GM18909 (cell line): ENCODE data around the gene HMOX1.

ENCODE experiments used
- ATAC-seq: cut with Tn5 transposase; IDR thresholded peaks from one replicate; pipeline ENCODE4 v1.9.1; 2021; ENCODE audit warnings: mild to moderate bottlenecking; ENCODE audit not compliant: unreplicated experiment, poor library complexity

HMOX1 gene, protein sequence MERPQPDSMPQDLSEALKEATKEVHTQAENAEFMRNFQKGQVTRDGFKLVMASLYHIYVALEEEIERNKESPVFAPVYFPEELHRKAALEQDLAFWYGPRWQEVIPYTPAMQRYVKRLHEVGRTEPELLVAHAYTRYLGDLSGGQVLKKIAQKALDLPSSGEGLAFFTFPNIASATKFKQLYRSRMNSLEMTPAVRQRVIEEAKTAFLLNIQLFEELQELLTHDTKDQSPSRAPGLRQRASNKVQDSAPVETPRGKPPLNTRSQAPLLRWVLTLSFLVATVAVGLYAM

DNA sequence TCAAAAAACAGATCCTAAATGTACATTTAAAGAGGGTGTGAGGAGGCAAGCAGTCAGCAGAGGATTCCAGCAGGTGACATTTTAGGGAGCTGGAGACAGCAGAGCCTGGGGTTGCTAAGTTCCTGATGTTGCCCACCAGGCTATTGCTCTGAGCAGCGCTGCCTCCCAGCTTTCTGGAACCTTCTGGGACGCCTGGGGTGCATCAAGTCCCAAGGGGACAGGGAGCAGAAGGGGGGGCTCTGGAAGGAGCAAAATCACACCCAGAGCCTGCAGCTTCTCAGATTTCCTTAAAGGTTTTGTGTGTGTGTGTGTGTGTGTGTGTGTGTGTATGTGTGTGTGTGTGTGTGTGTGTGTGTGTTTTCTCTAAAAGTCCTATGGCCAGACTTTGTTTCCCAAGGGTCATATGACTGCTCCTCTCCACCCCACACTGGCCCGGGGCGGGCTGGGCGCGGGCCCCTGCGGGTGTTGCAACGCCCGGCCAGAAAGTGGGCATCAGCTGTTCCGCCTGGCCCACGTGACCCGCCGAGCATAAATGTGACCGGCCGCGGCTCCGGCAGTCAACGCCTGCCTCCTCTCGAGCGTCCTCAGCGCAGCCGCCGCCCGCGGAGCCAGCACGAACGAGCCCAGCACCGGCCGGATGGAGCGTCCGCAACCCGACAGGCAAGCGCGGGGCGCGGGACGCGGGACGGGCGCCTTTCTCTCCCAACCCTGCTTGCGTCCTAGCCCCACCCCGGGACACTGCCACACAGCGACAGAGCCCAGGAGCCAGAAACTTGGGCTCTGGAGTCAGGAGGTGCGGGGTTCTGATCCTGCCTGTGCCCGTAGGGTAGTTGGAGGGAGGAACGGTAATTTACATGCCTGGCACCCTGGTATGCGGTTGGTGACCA, at the start of gene HMOX1:
TSS of gene HMOX1 (plus strand) at position 560 of the 887 bp plus-strand sequence. CDS start at position 638, 78 bp downstream.
- peak; percentile 59 for ATAC-seq

DNA sequence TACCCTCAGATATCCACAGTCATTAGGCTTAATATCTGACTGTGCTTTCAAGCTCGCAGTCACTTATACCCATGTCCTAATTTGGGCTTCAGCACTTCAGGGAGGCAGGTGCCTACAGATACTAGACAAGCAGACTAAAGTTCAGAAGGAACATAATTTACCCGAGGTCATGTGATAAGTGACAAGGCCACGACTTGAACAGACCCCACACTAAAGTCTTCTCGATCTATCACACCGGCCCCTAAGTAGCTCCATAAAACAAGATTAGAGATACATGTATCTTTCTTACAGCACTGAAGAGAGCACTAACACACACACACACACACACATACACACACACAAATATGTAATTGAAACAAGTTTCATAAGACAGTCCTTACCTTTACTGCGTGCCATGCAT, 48.6 kb upstream of the HMOX1 start:
- ATAC-seq: no peak

DNA sequence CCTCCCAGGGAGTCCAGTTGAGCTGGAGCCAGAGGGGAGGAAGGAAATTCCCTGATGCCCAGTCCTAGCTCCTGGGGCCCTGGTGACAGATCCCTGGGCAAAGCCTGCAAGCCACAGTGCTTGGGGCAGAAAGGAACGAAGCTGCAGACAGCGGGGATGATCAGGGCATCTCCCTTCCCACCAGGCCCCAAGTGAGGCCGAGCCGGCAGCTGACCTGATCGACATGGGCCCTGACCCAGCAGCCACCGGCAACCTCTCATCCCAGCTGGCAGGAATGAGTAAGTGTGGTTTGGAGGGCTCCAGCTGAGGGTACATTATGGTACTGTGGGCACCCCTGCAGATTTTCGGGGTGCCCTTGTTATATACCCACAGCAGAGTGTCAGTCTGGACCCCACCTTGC, 47.7 kb upstream of the HMOX1 start:
- no peak for ATAC-seq

DNA sequence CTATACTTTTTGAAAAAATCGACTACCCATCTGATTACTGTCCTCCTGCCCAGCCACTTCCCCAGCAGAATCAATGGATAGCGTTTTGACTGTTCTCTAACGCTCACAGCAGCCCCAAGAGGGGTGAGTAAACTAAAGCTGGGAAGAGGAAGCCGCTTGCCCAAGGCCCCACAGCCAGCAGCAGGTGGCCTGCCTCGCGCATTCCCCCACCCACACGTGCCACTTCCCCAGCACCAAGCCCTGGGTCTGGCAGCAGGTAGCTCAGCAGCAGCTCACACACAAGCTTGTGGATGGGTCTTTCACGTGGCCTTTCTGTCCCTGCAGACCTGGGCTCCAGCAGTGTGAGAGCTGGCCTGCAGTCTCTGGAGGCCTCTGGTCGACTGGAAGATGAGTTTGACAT, 46.9 kb upstream of the HMOX1 start:
- no peak for ATAC-seq

DNA sequence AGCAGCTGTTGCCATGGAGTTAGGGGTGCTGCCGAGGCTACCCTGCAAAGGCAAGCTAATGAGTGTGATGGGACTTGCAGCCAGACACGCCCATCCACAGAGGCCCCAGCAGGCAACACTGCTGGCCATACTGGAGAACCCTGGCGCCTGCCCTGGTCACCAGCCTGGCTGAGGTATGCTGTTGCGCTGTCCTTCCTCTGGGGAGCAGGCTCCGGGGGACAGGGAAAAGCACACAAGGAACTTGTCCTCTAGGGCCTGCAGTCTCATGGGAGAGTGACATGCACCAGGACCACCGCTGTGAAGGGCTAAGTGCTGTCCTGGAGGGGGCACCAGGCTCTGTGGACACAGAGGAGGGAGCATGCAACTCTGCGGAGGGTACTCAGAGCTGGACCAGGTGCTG, 45.4 kb upstream of the HMOX1 start:
- no peak for ATAC-seq

DNA sequence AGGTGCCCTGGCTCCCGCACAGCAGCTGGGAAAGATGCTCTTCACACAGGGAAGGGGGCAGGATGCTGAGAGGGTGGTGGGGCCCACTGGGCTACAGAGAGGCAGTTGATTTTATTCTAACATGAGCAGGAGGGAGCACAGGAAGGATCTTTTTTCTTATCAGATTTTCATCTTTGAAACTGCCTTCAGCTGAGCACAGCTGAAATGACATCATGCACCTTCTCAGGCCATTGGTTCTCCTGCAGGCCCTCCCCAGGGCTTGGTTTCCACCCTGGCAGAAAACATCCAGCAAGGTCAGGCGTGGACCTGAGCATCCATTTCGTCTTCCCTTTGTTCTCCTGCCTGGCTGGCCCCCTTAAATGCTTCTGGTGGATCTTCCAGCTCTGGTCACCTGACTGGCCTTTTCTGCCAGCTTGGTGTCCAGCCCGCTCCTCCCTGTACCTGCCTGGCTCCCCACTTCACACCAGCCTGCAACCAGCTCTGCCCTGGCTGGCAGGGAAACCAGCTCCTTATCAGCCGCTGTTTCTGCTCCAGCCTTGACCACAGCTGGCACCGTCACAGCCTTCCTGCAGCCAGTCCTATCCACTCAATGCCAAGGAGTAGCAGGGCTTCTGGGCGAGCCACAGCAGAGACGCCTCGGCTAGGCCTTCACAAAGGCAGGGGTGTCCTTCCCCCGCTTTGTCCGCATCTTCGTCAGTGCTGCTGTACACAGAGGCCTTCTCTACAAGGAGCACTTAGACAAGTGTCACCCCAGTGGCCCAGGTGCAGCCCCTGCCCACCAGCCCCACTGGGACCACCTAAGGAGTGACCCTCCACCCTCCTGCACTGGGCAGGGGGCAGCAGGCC, 44.7 kb upstream of the HMOX1 start:
- no peak for ATAC-seq

DNA sequence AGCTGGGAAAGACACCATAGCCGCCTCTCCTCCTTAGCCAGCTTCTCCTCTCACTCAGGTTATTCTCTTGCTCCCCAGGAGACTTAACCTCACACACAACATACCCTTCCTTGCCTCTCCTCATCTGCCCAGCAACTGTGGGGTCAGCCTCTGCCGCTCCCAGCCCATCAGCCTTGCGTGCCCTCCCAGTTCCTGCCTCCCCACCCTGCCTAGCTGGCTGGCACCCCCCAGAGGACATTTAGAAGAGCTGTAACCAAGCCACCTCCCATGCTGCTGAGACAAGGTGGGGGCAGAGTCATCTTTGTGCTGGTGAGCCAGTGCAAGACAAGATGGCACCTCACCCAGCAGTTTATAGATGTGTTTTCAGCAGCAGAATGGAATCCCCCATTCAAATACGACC, 43.0 kb upstream of the HMOX1 start:
- ATAC-seq: no peak

DNA sequence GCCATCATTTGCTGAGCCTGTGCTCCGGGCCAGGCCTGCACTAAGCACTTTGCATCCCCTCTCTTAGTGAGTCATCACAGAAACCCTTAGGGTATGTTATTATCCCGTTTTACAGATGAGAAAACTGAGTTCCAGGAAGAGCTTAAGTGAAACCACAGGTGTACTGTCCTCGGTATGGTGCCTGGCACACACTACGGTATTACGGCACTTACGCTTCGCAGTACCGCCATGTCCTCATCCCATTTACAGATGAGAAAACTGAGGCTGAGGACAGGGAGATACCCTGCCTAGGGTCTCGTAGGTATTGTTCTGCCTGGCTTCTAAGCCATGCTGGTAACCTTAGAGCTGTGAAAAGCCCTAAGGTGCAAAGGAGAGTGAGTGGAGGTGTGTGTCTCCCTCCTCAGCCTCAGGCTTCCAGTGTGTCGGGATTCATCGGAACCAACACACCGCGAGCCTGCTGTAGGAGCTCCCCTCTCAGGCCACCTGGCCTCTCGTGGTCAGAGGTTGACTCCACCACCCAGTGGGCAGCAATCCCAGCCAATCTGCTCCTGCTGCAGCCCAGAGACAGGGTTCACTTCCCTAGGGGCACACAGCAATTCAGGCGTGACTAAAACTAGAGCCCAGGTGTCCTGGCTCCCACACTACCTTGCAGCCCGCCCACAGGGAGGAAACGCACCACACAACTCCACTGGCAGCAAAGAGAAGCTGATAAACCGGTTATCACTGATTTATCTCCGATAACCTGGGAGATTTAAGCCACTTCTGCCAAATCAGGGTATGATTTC, 39.6 kb upstream of the HMOX1 start:
- no peak for ATAC-seq

DNA sequence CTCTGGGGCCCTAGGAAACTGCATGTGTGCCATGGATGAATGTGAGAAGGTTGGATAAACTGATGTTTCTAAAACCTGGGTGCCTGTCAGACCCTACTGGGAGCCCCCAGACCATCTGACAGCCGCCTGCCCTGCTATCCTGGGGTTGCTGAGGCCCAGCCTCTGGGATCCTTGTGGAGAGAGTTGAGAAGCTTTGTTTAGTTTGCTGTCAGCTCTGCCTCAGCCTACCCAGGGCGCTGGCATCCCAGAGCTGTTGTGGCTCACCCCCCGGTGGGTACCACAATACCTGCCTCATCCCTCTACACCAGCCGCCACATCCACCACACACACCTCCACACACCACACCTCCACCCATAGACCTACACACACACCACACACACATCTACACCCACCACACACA, 38.5 kb upstream of the HMOX1 start:
- ATAC-seq: no peak

DNA sequence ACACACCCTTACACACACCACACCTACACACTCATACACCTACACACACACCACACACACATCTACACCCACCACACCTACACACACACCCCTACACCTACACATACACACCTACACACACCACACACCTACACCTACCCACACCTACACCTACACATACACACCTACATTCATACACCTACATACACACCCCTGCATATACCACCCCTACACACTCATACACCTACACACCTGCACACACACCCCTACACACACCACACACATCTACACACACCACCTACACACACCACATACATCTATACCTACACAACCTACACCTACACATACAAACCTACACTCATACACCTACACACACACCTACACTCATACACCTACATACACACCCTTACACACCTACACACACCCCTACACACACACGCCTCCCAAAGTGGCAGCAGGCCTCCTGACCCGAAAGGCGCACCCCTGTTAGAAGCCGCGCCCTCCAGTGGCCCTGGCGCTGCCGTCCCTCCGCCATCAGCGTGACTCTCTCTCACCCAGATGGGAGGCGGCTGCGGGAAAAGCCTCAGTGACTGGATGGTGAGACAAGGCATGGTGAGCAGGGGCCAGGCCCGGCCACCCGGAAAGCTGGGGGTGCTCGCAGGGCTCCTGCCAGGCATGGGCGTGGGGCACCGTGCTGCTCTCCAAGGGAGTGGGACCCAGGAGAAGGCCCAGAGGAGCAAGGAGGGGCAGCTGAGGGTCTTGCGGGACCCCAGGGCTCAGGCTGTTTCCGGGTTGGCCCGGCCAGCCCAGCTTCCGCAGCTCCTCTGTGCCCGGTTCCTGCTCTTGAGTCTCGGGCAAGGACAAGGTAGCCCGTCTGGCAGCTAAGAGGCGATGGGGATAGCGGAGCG, 37.0 kb upstream of the HMOX1 start:
- ATAC-seq: no peak

DNA sequence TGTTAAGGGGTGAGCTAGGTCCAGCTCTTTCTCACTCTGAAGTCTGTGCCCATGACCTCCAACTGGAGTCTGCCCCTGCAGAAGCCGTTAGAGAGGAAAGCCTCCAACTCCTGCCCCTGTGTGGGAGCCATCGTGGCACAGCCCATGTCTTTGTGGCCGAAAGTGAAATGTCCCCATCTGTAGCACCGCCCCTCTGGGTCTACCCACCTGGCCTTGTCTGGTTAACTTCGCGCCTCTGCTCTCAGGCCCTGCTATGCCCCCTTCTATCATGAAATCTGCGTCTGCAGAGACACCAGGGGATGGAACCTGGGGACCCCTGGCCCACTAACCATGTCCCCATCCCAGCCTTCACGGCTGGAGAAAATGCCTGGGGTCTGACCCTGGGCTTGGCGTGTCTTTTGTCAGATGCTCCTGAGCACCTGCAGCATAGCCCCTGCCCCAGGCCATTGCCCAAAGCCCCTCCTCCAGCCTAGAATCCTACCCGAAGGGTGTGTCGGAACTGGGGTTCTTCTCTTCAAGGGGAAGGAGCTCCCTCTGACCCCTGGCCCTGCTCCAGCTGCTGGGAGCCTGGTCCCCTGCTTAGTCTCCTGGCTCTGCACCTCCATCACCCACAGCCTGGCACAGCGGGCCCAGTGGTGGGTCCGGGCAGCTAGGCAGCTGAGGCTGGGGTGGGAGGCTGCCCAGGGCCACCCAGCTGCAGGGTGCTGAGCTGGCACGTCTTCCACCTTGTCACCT, 35.8 kb upstream of the HMOX1 start:
- peak; percentile 58 for ATAC-seq

DNA sequence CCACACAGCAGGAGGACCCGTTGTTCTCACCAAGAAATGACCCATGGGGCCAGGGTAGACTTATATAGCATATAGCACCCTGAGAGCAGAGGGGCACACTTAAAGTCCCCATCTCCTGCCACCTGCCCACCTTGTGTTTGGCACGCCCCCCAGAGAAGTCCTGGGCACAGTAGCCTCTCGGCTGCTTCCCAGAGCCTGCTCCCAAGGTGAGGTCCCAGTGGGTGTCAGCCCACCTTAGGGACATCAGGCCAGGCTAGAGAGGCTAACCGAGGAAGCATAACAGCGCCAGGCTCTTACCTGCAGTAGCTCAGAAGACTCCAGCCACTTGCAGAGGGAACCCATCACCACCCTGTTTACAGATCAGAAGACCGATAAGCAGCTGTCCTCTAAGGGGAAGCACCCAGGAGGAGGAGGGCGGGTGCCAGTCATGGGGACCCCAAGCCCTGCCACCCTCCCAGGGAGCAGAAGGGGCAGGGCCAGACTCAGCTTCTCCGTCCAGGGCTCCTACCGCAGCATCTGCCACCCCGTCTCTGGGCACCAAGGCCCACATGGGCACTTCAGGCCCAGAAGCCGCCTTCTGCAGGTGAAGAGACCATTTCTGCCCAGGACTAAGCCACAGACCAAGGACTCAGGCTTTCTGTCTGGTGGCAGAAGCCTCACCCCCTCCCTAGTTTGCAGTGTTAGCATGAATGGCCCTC, 34.9 kb upstream of the HMOX1 start:
- no peak for ATAC-seq

DNA sequence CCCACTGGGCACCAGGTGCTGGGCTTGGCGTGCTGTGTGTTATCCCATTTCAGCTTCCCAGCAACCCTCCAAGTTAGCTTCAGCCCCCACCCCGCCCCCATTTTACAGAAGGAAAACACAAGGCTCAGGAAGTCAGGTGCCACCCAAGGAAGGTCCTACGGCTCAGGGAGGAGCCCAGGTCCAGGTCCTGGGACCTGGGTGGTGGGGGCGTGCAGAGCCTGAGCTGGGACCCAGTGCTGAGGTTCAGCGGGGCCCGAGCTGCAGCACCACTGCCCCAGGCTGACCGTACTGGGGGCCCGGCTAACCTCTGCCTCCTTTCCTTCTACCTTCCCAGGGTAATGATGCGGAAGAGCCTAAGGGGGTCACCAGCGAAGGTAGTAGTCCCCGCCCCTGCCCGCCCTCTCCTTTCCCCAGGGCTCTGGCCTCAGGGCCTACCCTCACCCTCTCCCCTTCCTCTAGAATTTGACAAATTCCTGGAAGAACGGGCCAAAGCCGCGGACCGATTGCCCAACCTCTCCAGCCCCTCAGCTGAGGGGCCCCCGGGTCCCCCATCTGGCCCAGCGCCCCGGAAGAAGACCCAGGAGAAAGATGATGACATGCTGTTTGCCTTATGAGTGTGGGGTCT, 34.2 kb upstream of the HMOX1 start:
- no peak for ATAC-seq

DNA sequence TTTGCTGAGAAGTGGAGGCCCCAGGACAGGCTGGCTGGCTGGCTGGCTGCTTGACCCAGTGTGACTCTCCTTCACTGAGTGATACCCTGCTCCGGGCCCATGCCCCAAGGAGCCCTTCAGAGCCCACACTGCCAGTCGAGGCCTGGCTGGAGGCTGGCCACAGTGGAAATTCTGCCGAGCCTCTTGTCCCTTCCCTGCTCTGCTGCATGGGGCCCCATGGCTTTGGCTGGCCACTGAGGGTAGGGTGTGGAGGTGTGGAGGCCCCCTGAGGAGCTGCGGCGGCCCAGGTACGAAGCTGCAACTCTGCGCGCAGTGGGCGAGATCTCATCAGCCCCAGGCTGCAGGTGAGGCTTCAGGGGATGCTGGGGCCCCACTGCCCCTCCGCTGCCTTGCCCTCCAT, 33.4 kb upstream of the HMOX1 start:
- no peak for ATAC-seq

DNA sequence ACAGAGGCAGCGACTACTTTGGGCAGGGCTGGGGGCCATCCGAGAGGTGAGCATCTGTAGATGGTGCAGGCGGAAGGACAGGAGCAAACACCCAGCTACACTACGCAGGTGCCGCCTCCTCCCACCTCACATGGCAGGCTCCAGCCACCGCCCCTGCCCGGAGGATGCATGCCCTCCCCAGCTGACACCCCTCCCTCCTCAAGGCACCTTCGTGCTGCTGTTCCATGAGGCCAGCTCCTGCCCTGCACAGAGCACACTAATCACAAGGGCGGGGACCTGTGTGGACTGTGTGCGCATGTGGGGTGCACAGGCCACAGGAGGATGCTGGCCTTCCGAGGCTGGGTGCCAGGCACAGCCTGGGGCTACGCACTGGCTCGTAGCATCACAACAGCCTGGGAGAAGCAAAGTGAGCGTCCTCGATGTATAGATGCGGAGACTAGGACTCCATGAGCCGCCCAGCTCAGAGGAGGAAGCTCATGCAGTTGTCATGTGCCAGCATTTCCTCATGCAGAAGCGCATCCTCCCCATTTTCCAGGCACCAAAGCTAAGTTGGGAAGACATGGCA, 32.8 kb upstream of the HMOX1 start:
- no peak for ATAC-seq

DNA sequence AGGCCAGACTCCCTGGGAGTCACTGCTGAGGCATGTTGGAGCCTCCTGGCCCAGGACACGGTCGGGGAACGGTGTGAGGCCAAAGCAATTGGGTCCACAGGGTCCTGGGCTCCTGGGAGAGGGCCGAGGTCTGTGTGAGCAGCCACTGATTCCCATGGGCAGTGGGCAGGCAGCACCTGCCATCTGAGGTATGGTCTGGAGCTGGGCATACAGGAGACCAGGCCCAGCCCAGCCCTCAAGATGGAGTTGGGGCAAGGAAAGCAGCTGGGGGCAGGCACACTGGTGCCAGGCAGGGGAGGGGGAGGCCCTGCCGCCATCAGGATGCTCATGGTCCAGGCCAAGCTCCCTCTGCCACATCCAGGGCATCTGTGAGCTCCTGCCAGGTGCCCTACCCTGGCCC, 32.2 kb upstream of the HMOX1 start:
- ATAC-seq: no peak

DNA sequence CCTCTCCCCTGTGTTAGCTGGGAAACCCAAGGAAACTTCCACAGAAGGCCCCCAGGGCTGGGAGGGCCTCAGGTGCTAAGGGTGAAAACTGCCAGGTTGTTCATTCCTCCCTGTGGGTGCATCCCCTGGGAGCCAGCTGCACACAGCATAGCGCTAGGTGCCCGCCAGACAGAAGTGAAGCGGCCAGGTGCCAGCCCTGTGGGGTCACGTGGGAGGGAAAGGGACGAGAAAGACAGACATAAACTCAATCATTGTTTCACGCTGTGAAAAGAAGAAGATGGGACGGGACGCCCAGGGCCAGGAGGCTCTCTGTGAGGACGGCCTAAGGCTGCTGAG, 31.6 kb upstream of the HMOX1 start:
- no peak for ATAC-seq
